Keratinocyte (primary cell): ENCODE data around the gene ANO2. TPM values are rescaled to one million over a fixed set of nuclear protein-coding genes. Genes with fewer than 3 reads are reported as not detected.

Experiments used
- DNase-seq: peaks from one replicate; pipeline ENCODE4 v3.0.0-alpha.2; 2011; ENCODE audit warnings: low read depth, missing footprints, low spot score
- FAIRE-seq: peaks from 2 replicates; lab custom pipeline; 2011; peaks lifted over from hg19 to GRCh38; lab: Jason Lieb, UNC
- H2AFZ ChIP-seq: 2 replicates; pipeline ENCODE4 v1.6.0; 2012; ENCODE audit warnings: low read length, control low read depth, inconsistent platforms; ENCODE audit not compliant: control insufficient read depth
- H3K27ac ChIP-seq: 2 replicates; pipeline ENCODE4 v1.5.1; 2011; ENCODE audit warnings: low read length; ENCODE audit not compliant: control insufficient read depth, insufficient read depth
- H3K27me3 ChIP-seq: 3 replicates; pipeline ENCODE4 v1.6.0; 2011; ENCODE audit warnings: low read length; ENCODE audit not compliant: control insufficient read depth, insufficient read depth; ENCODE audit errors: extremely low read depth
- H3K36me3 ChIP-seq, 2 experiments: 2 replicates in 1 of 2; 3 replicates in 1 of 2; pipeline ENCODE4 v1.5.1; 2011; ENCODE audit warnings: low read length in 2 of 2, mild to moderate bottlenecking in 1 of 2; ENCODE audit not compliant: control insufficient read depth in 2 of 2, insufficient read depth in 2 of 2; ENCODE audit errors: extremely low read depth in 1 of 2
- H3K4me1 ChIP-seq: 3 replicates; pipeline ENCODE4 v1.5.1; 2011; ENCODE audit warnings: low read length; ENCODE audit not compliant: control insufficient read depth, insufficient read depth; ENCODE audit errors: extremely low read depth
- H3K4me2 ChIP-seq: 3 replicates; pipeline ENCODE4 v1.6.0; 2011; ENCODE audit warnings: low read depth, low read length; ENCODE audit not compliant: control insufficient read depth, insufficient read depth; ENCODE audit errors: extremely low read depth
- H3K4me3 ChIP-seq, 3 experiments: fragments of 200-600 bp in 1 of 3; sonication (generic) in 1 of 3; 2 replicates in 2 of 3; 3 replicates in 1 of 3; pipeline ENCODE4 v1.5.1; 2011 to 2016; ENCODE audit warnings: low read length in 3 of 3, mild to moderate bottlenecking in 3 of 3, control low read depth in 2 of 3, inconsistent platforms in 1 of 3, low read depth in 1 of 3, mixed read lengths in 1 of 3, mixed run types in 1 of 3, moderate library complexity in 1 of 3; ENCODE audit not compliant: control insufficient read depth in 2 of 3, insufficient read depth in 2 of 3; ENCODE audit errors: extremely low read depth in 1 of 3
- H3K79me2 ChIP-seq: 2 replicates; pipeline ENCODE4 v1.6.0; 2012; ENCODE audit warnings: low read length; ENCODE audit not compliant: control insufficient read depth, insufficient read depth
- H3K9ac ChIP-seq: 3 replicates; pipeline ENCODE4 v1.6.0; 2011; ENCODE audit warnings: low read length; ENCODE audit not compliant: control insufficient read depth, insufficient read depth; ENCODE audit errors: extremely low read depth
- H3K9me1 ChIP-seq: 3 replicates; pipeline ENCODE4 v1.6.0; 2011; ENCODE audit warnings: low read length; ENCODE audit not compliant: control insufficient read depth, insufficient read depth; ENCODE audit errors: extremely low read depth
- H3K9me3 ChIP-seq: 2 replicates; pipeline ENCODE4 v1.5.1; 2012; ENCODE audit warnings: low read depth, low read length; ENCODE audit not compliant: control insufficient read depth
- H4K20me1 ChIP-seq: 3 replicates; pipeline ENCODE4 v1.6.0; 2011; ENCODE audit warnings: low read length; ENCODE audit not compliant: control insufficient read depth, insufficient read depth; ENCODE audit errors: extremely low read depth
- EZH2 ChIP-seq: IDR thresholded peaks from one replicate; pipeline ENCODE4 v1.6.1; 2012; ENCODE audit warnings: inconsistent platforms, mild to moderate bottlenecking, low read length, moderate library complexity
- dilution Hi-C: fragments of 300-500 bp; cut with MboI; formaldehyde crosslinking; loops from one replicate; pipeline ENCODE4 v1.7.0; 2020; ENCODE audit warnings: low sequenced_read_pairs; ENCODE audit not compliant: extremely low pct_ligation_motif_present
- polyA plus RNA-seq, 5 experiments: library from polyadenylated mRNA; depleted of rRNA in 3 of 5; stranded (reverse) in 3 of 5; stranded (forward) in 1 of 5; unstranded in 1 of 5; fragments of >200 nt; gene quantifications; 1 replicate in 1 of 5; 2 replicates in 3 of 5; 3 replicates in 1 of 5; pipeline versions ENCODE4 v1.2.1 to v1.2.3, GENCODE V29; 2011 to 2012; ENCODE audit warnings: missing spikeins in 2 of 5, low read depth in 1 of 5, low replicate concordance in 1 of 5
- TF ChIP-seq, protein P1 (sequence below), 3 experiments: IDR thresholded peaks in 1 of 3; conservative IDR thresholded peaks in 1 of 3; optimal IDR thresholded peaks in 1 of 3; 2 replicates in 2 of 3; 3 replicates in 1 of 3; pipeline versions ENCODE3 to v1.5.1; 2011; ENCODE audit warnings: low read length in 3 of 3, mild to moderate bottlenecking in 3 of 3, moderate library complexity in 2 of 3, control low read depth in 1 of 3, inconsistent platforms in 1 of 3; ENCODE audit not compliant: insufficient read depth in 2 of 3; ENCODE audit errors: extremely low read depth in 1 of 3

ANO2 gene
- polyA plus RNA-seq, 1 donor (not counting 4 experiments of a cell fraction or from before 2014, with no cell fraction given): 0.14 TPM

DNA sequence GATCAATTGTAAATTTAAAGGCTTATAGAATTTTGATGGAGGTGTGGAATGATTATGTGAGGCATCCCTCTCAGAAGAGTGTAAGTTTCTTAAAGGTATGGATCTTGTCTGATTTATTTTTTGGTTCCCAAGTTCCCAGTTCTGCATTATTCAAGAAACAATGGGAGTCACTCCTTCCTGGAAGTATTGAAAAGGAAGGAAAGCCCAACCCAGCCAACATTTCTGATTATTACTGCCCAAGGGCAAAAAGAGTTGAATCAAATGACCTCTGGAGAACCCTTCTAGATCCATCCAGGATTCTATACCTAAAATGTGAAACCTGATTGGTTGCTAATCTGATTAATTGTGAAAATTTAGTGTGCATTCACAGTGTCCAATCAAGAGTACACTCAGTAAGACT, 166.2 kb downstream of the ANO2 start:
- H3K4me2 ChIP-seq: no peak overlapping the region
- DNase-seq (no peak), FAIRE-seq (no peak)
- no peak overlapping the region for H3K4me3 ChIP-seq
- dilution Hi-C loops: no loop called here
- no peak overlapping the region for H3K27ac ChIP-seq
- no peaks in the 10 kb centered on the region for H3K9me1 ChIP-seq
- H4K20me1 ChIP-seq: no peaks in the 10 kb centered on the region
- H3K9me3 ChIP-seq: no peaks in the 10 kb centered on the region
- no peaks in the 10 kb centered on the region for H3K4me1 ChIP-seq
- H3K27me3 ChIP-seq: peaks cover 3% of the 10 kb centered on the region
- no peak overlapping the region for H2AFZ ChIP-seq
- H3K9ac ChIP-seq: no peak overlapping the region
- TF ChIP-seq EZH2: no peak
- TF ChIP-seq, protein P1, sequence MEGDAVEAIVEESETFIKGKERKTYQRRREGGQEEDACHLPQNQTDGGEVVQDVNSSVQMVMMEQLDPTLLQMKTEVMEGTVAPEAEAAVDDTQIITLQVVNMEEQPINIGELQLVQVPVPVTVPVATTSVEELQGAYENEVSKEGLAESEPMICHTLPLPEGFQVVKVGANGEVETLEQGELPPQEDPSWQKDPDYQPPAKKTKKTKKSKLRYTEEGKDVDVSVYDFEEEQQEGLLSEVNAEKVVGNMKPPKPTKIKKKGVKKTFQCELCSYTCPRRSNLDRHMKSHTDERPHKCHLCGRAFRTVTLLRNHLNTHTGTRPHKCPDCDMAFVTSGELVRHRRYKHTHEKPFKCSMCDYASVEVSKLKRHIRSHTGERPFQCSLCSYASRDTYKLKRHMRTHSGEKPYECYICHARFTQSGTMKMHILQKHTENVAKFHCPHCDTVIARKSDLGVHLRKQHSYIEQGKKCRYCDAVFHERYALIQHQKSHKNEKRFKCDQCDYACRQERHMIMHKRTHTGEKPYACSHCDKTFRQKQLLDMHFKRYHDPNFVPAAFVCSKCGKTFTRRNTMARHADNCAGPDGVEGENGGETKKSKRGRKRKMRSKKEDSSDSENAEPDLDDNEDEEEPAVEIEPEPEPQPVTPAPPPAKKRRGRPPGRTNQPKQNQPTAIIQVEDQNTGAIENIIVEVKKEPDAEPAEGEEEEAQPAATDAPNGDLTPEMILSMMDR (optimal IDR thresholded peaks at IDR 0.05 in 1 of 3, IDR thresholded peaks at IDR 0.05 in 1 of 3, conservative IDR thresholded peaks at IDR 0.05 in 1 of 3; ENCODE audit: extremely low read depth in 1 of 3, insufficient read depth in 2 of 3, low read length in 3 of 3): no peak
- no peaks in the 10 kb centered on the region for H3K79me2 ChIP-seq
- no peaks in the 10 kb centered on the region for H3K36me3 ChIP-seq

DNA sequence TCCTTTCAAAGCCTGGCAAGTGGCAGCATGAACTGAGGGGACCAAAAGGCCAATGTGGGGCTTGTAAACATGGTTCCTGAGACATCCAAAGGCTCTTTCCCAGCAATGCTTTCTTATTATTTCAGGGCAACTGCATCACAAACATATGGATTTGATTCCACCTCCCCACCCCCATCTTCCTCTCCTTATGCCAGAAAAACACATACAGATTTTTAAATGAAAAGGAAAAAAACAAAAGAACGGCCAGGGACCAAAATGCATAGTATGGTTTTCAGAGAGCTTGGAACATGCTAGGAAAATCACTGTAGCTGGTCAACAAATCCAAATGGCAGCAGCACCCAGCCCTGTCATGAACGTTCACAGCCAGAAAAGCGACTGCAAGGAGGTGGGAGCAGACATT, 167.6 kb downstream of the ANO2 start:
- FAIRE-seq: no peak
- Histone ChIP-seq H3K9me1 (no peaks in the 10 kb centered on the region), H3K4me1 (no peaks in the 10 kb centered on the region), H3K4me2 (no peak overlapping the region), H4K20me1 (no peaks in the 10 kb centered on the region), H2AFZ (no peak overlapping the region), H3K27ac (no peak overlapping the region), H3K79me2 (no peaks in the 10 kb centered on the region), H3K9ac (no peak overlapping the region), H3K9me3 (no peaks in the 10 kb centered on the region), H3K27me3 (peaks cover 3% of the 10 kb centered on the region), H3K4me3 (no peak overlapping the region), H3K36me3 (no peaks in the 10 kb centered on the region)
- TF ChIP-seq, protein P1 (optimal IDR thresholded peaks at IDR 0.05 in 1 of 3, IDR thresholded peaks at IDR 0.05 in 1 of 3, conservative IDR thresholded peaks at IDR 0.05 in 1 of 3; ENCODE audit: extremely low read depth in 1 of 3, insufficient read depth in 2 of 3, low read length in 3 of 3): no peak
- TF ChIP-seq EZH2: no peak
- dilution Hi-C loops: no loop called here
- DNase-seq: no peak
